G401 (cell line): ENCODE results near the gene CAPN11. TPM values are rescaled to one million over a fixed set of nuclear protein-coding genes. Genes with fewer than 3 reads are reported as not detected.
"Not testable (repeated sequence)": the region's sequence is repeated elsewhere in the genome, so short reads cannot be mapped to it uniquely, and the experiment has no call there.

Experiments used
- DNase-seq: peaks from one replicate; pipeline ENCODE4 v3.0.0-alpha.2; 2015; ENCODE audit warnings: low spot score
- in situ Hi-C: cut with HindIII; loops from 2 replicates; pipeline ENCODE4 v1.10.0; 2016; ENCODE audit warnings: low sequenced_read_pairs, mixed read lengths
- total RNA-seq: library from RNA; depleted of rRNA; stranded (reverse); fragments of >200 nt; shearing (Covaris generic); gene quantifications from 2 replicates; pipeline ENCODE4 v1.2.3, GENCODE V29; 2014

The CAPN11 gene
- total RNA-seq, 1 experiment from 2014 or later = not detected

DNA sequence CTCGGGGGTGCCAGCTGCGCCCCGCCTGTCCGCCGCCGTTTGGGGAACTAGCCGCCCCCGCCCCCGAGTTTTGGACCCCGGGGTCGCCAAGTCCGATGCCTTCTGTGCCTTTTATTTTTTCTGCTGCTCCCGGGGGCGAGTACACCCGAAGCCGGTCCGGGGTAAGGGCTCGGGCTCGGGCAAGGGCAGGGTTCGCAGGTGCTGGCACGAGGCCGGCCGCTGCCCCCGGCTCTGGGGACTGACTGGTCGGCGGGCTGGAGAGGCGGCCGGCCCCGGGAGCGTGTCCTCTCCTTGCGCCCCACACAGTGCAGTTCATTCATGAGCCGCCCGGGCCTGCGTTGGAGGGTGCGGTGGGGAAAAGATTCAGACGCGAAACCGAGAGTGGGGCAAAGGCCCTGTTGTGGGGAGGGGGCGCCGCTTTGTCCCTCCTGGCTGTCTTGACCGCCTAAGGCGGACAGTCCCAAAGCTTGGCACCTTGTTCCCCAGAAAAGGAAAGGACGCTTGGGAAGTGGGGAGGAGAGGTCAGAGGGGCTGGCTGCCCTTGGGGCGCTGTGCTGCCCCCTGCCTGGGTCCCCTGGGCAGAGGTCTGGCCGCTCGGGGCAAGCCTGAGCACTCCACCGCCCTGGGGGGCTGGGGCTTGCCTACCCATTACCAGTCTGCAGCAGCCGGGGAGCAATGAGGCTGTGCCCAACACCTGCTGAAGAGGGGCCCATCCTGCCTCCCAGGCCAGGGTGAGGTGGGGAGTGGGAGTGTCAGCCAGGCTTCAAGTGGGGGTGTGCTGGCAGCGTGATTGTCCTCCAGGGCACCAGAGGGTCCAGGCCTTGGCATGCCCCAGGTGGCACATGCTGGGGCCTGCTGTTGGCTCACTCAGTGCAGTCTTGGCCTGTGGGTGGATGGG is 30.4 kb upstream of the CAPN11 start:
- DNase-seq = peak; percentile 32
- in situ Hi-C loops = no loop called here

- in situ Hi-C loops = no loop called here
- no peak for DNase-seq
Measured at GRCh38 chr6:44129841-44130322, 28.7 kb upstream of the CAPN11 start.

- in situ Hi-C loops = no loop called here
- no peak for DNase-seq
Measured at GRCh38 chr6:44131892-44132291, 26.7 kb upstream of the CAPN11 start.

DNA sequence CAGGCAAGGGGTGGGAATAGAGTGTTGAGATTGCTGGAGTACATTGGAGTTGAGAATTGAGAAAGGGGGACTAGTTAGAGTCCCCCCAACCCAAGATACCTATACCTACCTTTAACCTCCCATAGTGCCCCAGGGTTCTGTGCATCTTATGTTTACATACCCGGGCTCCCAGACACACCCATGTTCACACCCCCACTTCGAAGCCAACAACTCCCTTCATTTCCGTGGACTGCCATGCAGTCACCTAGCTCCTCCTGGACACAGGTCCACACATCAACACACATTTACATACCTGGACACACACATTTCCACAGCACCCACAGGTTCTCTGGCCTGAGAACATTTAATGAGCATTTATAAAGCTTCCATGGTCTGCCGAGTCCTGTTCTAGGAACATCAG is 26.1 kb upstream of the CAPN11 start:
- in situ Hi-C loops = no loop called here

GRCh38 chr6:44133003-44133931 is 25.4 kb upstream of the CAPN11 start:
- peak; percentile 63 for DNase-seq
- in situ Hi-C loops = no loop called here

More for the DNA sequence above, 26.1 kb upstream of the CAPN11 start:
- DNase-seq = no peak

- DNase-seq = no peak
- in situ Hi-C loops = no loop called here
Measured at GRCh38 chr6:44133981-44134711, 24.5 kb upstream of the CAPN11 start.

DNA sequence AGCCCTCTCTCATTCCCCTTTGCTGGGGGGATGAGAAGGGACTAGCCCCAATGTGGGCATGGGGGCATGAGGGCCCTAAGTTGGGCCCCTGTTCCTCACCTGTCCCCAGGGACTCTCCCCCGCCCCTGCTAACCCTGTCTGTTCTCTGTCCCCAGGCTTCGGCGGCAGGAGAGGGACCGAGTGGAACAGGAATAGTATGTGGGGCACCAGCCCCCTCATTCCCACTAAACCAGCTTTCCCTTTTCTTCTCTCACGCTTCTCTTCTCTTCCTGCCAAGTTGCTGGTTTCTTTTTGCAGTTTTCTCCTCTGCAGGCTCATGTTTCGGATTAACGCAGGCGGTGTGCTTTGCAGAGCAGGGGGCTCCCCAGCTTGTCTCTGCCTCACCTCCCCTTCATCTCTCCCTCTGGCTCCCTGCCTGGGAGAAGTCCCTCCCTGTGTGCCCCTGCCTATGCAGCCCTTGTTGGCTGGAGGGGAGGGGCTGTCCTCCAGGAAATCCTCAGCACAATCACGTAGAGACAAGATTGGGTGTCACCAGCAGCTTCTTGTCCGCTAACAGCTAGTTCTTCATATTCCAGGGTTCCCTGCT is 23.4 kb upstream of the CAPN11 start:
- no peak for DNase-seq
- in situ Hi-C loops = no loop called here

DNA sequence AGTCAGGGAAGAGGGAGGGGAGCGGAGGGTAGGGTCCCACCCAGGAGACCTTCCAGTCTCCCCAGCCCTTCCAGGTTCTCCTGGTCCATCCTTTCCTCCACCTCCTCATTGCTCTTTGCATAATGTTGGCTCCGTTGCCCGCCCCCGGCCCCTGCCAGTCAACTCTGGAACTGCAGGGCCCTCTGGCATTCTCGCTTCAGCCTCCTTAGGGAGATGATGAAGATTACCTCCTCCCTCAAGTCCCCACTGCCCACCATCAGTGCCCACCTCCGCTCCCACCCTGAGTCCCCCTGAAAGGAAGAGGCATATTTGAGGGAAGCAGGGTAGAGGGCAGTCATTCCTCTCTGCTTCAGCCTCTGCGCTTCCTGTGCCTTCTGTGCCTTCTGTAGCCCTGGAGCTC is 22.7 kb upstream of the CAPN11 start:
- DNase-seq = no peak
- in situ Hi-C loops = no loop called here

- no peak for DNase-seq
- in situ Hi-C loops = no loop called here
Measured at GRCh38 chr6:44138717-44139350, 19.8 kb upstream of the CAPN11 start.

- in situ Hi-C loops = no loop called here
- no peak for DNase-seq
Measured at GRCh38 chr6:44139351-44139743, 19.3 kb upstream of the CAPN11 start.

DNA sequence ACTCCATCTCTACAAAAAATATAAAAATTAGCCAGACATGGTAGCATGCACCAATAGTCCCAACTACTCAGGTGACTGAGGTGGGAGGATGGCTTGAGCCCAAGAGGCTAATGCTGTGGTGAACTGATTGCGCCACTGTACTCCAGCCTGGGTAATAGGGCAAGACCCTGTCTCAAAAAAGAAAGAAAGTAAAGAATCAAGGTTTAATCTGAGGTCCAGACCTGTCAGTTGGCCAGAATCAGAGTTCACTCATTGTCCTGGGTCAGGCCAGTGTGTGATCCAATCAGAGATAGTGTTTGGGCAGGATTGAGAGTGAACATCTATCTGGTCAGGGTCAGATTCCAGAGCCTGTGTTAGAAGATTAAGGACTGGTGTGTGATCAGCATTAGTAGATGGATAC is 15.8 kb upstream of the CAPN11 start:
- in situ Hi-C loops = loop anchor here (10.0 kb wide), 1 partner anchor 92 kb away; no protein-coding TSS in a partner anchor
- no peak for DNase-seq

- in situ Hi-C loops = loop anchor here (10.0 kb wide), 1 partner anchor 91 kb away; no protein-coding TSS in a partner anchor
- no peak for DNase-seq
Measured at GRCh38 chr6:44143731-44144130, 14.9 kb upstream of the CAPN11 start.

DNA sequence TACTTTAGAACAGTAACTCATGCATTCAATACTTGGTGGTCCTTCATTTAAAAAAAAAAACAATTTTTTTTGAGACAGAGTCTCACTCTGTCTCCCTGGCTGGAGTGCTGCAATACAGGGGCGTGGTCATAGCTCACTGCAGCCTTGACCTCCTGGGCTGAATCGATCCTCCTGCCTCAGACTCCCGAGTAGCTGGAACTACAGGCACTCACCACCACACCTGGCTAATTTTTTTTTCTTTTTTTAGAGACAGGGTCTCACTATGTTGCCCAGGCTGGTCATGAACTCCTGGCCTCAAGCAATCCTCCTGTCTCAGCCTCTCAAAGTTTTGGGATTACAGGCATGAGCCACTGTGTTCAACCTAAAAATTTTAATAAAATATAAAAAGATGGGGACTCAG is 14.1 kb upstream of the CAPN11 start:
- not testable (repeated sequence) for DNase-seq
- in situ Hi-C loops = loop anchor here (10.0 kb wide), 1 partner anchor 90 kb away; no protein-coding TSS in a partner anchor

GRCh38 chr6:44145839-44146238 is 12.8 kb upstream of the CAPN11 start:
- in situ Hi-C loops = loop anchor here (10.0 kb wide), 1 partner anchor 89 kb away; no protein-coding TSS in a partner anchor
- DNase-seq = no peak

- DNase-seq = no peak
- in situ Hi-C loops = loop anchor here (10.0 kb wide), 1 partner anchor 88 kb away; no protein-coding TSS in a partner anchor
Measured at GRCh38 chr6:44146685-44147084, 11.9 kb upstream of the CAPN11 start.

- in situ Hi-C loops = loop anchor here (10.0 kb wide), 1 partner anchor 88 kb away; no protein-coding TSS in a partner anchor
Measured at GRCh38 chr6:44147256-44147655, 11.4 kb upstream of the CAPN11 start.

GRCh38 chr6:44148306-44148705 is 10.3 kb upstream of the CAPN11 start:
- in situ Hi-C loops = loop anchor here (10.0 kb wide), 1 partner anchor 86 kb away; no protein-coding TSS in a partner anchor
- DNase-seq = no peak

More at GRCh38 chr6:44147256-44147655, 11.4 kb upstream of the CAPN11 start:
- DNase-seq = no peak
